Stimulated activated naive B cell treated with anti-CD40 and anti-IgM and Interleukin-4, amounts not matched to agents 10 μg/mL and 1 μg/mL and 100 μg/mL, for 72 hours (primary cell): ENCODE measurements around the gene SP9.

ENCODE experiments used
- ATAC-seq, 2 donors: fragments of 150-1000 bp; cut with Tn5 transposase; replicated peaks; 2 replicates each; pipeline ENCODE4 v1.10.0; 2021; ENCODE audit warnings: moderate library complexity in 1 of 2
- DNase-seq: peaks from one replicate; pipeline ENCODE4 v3.0.0; 2021
- H3K27ac Mint-ChIP-seq: one replicate; pipeline ENCODE4 v1.8.0; 2022; ENCODE audit warnings: mild to moderate bottlenecking, mixed read lengths
- H3K27me3 Mint-ChIP-seq, 2 donors: one replicate each; pipeline ENCODE4 v1.8.0; 2022; ENCODE audit warnings: mixed read lengths in 2 of 2
- H3K36me3 Mint-ChIP-seq, 2 donors: one replicate each; pipeline ENCODE4 v1.8.0; 2022; ENCODE audit warnings: mixed read lengths in 2 of 2, mild to moderate bottlenecking in 1 of 2
- H3K4me1 Mint-ChIP-seq, 2 donors: one replicate each; pipeline ENCODE4 v1.8.0; 2022; ENCODE audit warnings: mixed read lengths in 2 of 2, mild to moderate bottlenecking in 1 of 2
- H3K4me3 Mint-ChIP-seq, 2 donors: one replicate each; pipeline ENCODE4 v1.8.0; 2022; ENCODE audit warnings: mild to moderate bottlenecking in 2 of 2, mixed read lengths in 2 of 2, moderate library complexity in 1 of 2
- H3K9me3 Mint-ChIP-seq, 2 donors: one replicate each; pipeline ENCODE4 v1.8.0; 2022; ENCODE audit warnings: mixed read lengths in 2 of 2, mild to moderate bottlenecking in 1 of 2

SP9 gene

GRCh38 chr2:174334781-174335251, at the start of gene SP9:
TSS of gene SP9 (plus strand) at chr2:174334954. CDS start at chr2:174335093, 139 bp downstream.
- Mint-ChIP-seq H3K27ac (peak within 1 kb of the TSS; percentile 82), H3K4me1 (peaks cover 18 to 40% of the 10 kb centered on the region in 2 donors), H3K9me3 (no peaks in the 10 kb centered on the region), H3K27me3 (peaks cover 43 to 66% of the 10 kb centered on the region in 2 donors), H3K36me3 (no peaks in the 10 kb centered on the region), H3K4me3 (peak within 1 kb of the TSS; percentile 70 to 83)
- peak in 1 of 2 donors; percentile 44 for ATAC-seq
- no peak for DNase-seq

GRCh38 chr2:174286172-174286571, 48.6 kb upstream of the SP9 start:
- Mint-ChIP-seq H3K9me3 (peaks cover 0 to 6% of the 10 kb centered on the region in 2 donors), H3K27ac (no peak overlapping the region), H3K4me1 (no peaks in the 10 kb centered on the region), H3K36me3 (peaks cover 0 to 2% of the 10 kb centered on the region in 2 donors), H3K27me3 (peaks cover 38 to 59% of the 10 kb centered on the region in 2 donors), H3K4me3 (no peak overlapping the region)
- no peak for ATAC-seq
- no peak for DNase-seq

GRCh38 chr2:174292908-174293307, 41.8 kb upstream of the SP9 start:
- H3K36me3 Mint-ChIP-seq = peaks cover 0 to 2% of the 10 kb centered on the region in 2 donors
- no peak for ATAC-seq

GRCh38 chr2:174300114-174300513, 34.6 kb upstream of the SP9 start:
- H3K27me3 Mint-ChIP-seq = peaks cover 8 to 15% of the 10 kb centered on the region in 2 donors
- H3K27ac Mint-ChIP-seq = no peak overlapping the region
- no peak overlapping the region for H3K4me3 Mint-ChIP-seq
- no peaks in the 10 kb centered on the region for H3K36me3 Mint-ChIP-seq
- H3K9me3 Mint-ChIP-seq = no peaks in the 10 kb centered on the region
- ATAC-seq (no peak), DNase-seq (no peak)
- H3K4me1 Mint-ChIP-seq = no peaks in the 10 kb centered on the region

More at GRCh38 chr2:174292908-174293307, 41.8 kb upstream of the SP9 start:
- Mint-ChIP-seq H3K27me3 (peaks cover 21 to 32% of the 10 kb centered on the region in 2 donors), H3K4me1 (no peaks in the 10 kb centered on the region), H3K9me3 (peaks cover 0 to 6% of the 10 kb centered on the region in 2 donors), H3K27ac (no peak overlapping the region), H3K4me3 (no peak overlapping the region)
- DNase-seq = no peak

- no peak overlapping the region for H3K27ac Mint-ChIP-seq
- no peak overlapping the region for H3K4me3 Mint-ChIP-seq
- no peaks in the 10 kb centered on the region for H3K9me3 Mint-ChIP-seq
- DNase-seq (no peak), ATAC-seq (no peak)
- no peaks in the 10 kb centered on the region for H3K4me1 Mint-ChIP-seq
- no peaks in the 10 kb centered on the region for H3K36me3 Mint-ChIP-seq
- H3K27me3 Mint-ChIP-seq = peaks cover 49 to 65% of the 10 kb centered on the region in 2 donors
Measured at GRCh38 chr2:174312581-174313234, 22.0 kb upstream of the SP9 start.

GRCh38 chr2:174322149-174322548, 12.6 kb upstream of the SP9 start:
- Mint-ChIP-seq H3K27ac (no peak overlapping the region), H3K4me3 (no peak overlapping the region), H3K27me3 (peaks cover 18 to 49% of the 10 kb centered on the region in 2 donors), H3K9me3 (no peaks in the 10 kb centered on the region), H3K4me1 (peaks cover 6 to 15% of the 10 kb centered on the region in 2 donors), H3K36me3 (no peaks in the 10 kb centered on the region)
- no peak for ATAC-seq
- DNase-seq = no peak

- no peak for ATAC-seq
- peaks cover 0 to 2% of the 10 kb centered on the region in 2 donors for H3K9me3 Mint-ChIP-seq
Measured at GRCh38 chr2:174322746-174323145, 12.0 kb upstream of the SP9 start.

GRCh38 chr2:174324530-174324929, 10.2 kb upstream of the SP9 start:
- H3K9me3 Mint-ChIP-seq = peaks cover 0 to 2% of the 10 kb centered on the region in 2 donors

More at GRCh38 chr2:174322746-174323145, 12.0 kb upstream of the SP9 start:
- H3K36me3 Mint-ChIP-seq = no peaks in the 10 kb centered on the region
- H3K4me3 Mint-ChIP-seq = no peak overlapping the region
- peaks cover 12 to 21% of the 10 kb centered on the region in 2 donors for H3K4me1 Mint-ChIP-seq
- H3K27ac Mint-ChIP-seq = no peak overlapping the region
- no peak for DNase-seq
- peaks cover 24 to 55% of the 10 kb centered on the region in 2 donors for H3K27me3 Mint-ChIP-seq

GRCh38 chr2:174325373-174326160, 9.2 kb upstream of the SP9 start:
- peaks cover 0 to 2% of the 10 kb centered on the region in 2 donors for H3K9me3 Mint-ChIP-seq
- H3K27me3 Mint-ChIP-seq = peaks cover 39 to 71% of the 10 kb centered on the region in 2 donors
- DNase-seq = no peak
- peaks cover 17 to 36% of the 10 kb centered on the region in 2 donors for H3K4me1 Mint-ChIP-seq
- peak overlapping the region; percentile 79 to 86 for H3K4me3 Mint-ChIP-seq
- no peak for ATAC-seq
- H3K36me3 Mint-ChIP-seq = peaks cover 0 to 1% of the 10 kb centered on the region in 2 donors
- H3K27ac Mint-ChIP-seq = no peak overlapping the region

More at GRCh38 chr2:174324530-174324929, 10.2 kb upstream of the SP9 start:
- Mint-ChIP-seq H3K4me1 (peaks cover 17 to 36% of the 10 kb centered on the region in 2 donors), H3K27me3 (peaks cover 36 to 61% of the 10 kb centered on the region in 2 donors), H3K4me3 (no peak overlapping the region), H3K36me3 (peaks cover 0 to 1% of the 10 kb centered on the region in 2 donors), H3K27ac (no peak overlapping the region)
- DNase-seq (no peak), ATAC-seq (no peak)

- Mint-ChIP-seq H3K4me1 (peaks cover 17 to 36% of the 10 kb centered on the region in 2 donors), H3K4me3 (peak overlapping the region; percentile 79 to 86), H3K9me3 (peaks cover 0 to 2% of the 10 kb centered on the region in 2 donors), H3K27ac (peak overlapping the region; percentile 31), H3K27me3 (peaks cover 45 to 79% of the 10 kb centered on the region in 2 donors), H3K36me3 (peaks cover 0 to 1% of the 10 kb centered on the region in 2 donors)
- DNase-seq (no peak), ATAC-seq (peak; percentile 38 to 46)
Measured at GRCh38 chr2:174326161-174327020, 8.4 kb upstream of the SP9 start.

GRCh38 chr2:174327021-174327840, 7.5 kb upstream of the SP9 start:
- Mint-ChIP-seq H3K4me1 (peaks cover 17 to 36% of the 10 kb centered on the region in 2 donors), H3K27me3 (peaks cover 49 to 81% of the 10 kb centered on the region in 2 donors), H3K27ac (peak overlapping the region; percentile 33), H3K36me3 (peaks cover 0 to 1% of the 10 kb centered on the region in 2 donors), H3K9me3 (peaks cover 0 to 2% of the 10 kb centered on the region in 2 donors), H3K4me3 (peak overlapping the region; percentile 79 to 86)
- no peak for DNase-seq
- ATAC-seq = peak in 1 of 2 donors; percentile 46

- ATAC-seq (no peak), DNase-seq (no peak)
- peak overlapping the region; percentile 37 to 79 for H3K4me3 Mint-ChIP-seq
- peaks cover 0 to 2% of the 10 kb centered on the region in 2 donors for H3K9me3 Mint-ChIP-seq
- H3K4me1 Mint-ChIP-seq = peaks cover 21 to 36% of the 10 kb centered on the region in 2 donors
- H3K27ac Mint-ChIP-seq = peak overlapping the region; percentile 47
- H3K36me3 Mint-ChIP-seq = peaks cover 0 to 1% of the 10 kb centered on the region in 2 donors
- H3K27me3 Mint-ChIP-seq = peaks cover 54 to 81% of the 10 kb centered on the region in 2 donors
Measured at GRCh38 chr2:174327841-174328113, 7.0 kb upstream of the SP9 start.
